Mucosa of rectum (tissue), 2 donors: Measurements from ENCODE around the gene NFAT5.
"Not testable (repeated sequence)": the region's sequence is repeated elsewhere in the genome, so short reads cannot be mapped to it uniquely, and the experiment has no call there.

ENCODE experiments used
- H3K27ac ChIP-seq, 2 donors: one replicate each; pipeline ENCODE4 v1.7.0; 2013; ENCODE audit warnings: inconsistent platforms in 2 of 2, low read depth in 2 of 2, low read length in 2 of 2
- H3K27me3 ChIP-seq, 2 donors: one replicate each; pipeline ENCODE4 v1.7.0; 2013; ENCODE audit warnings: low read length in 2 of 2; ENCODE audit not compliant: control insufficient read depth in 2 of 2, insufficient read depth in 2 of 2
- H3K36me3 ChIP-seq, 2 donors: one replicate each; pipeline ENCODE4 v1.7.0; 2013; ENCODE audit warnings: low read length in 2 of 2; ENCODE audit not compliant: control insufficient read depth in 2 of 2, insufficient read depth in 2 of 2
- H3K4me1 ChIP-seq, 2 donors: one replicate each; pipeline ENCODE4 v1.7.0; 2013; ENCODE audit warnings: low read length in 2 of 2, mild to moderate bottlenecking in 1 of 2; ENCODE audit not compliant: control insufficient read depth in 2 of 2, insufficient read depth in 2 of 2
- H3K4me3 ChIP-seq, 2 donors: one replicate each; pipeline ENCODE4 v1.7.0; 2013; ENCODE audit warnings: low read length in 2 of 2
- H3K9ac ChIP-seq, 2 donors: one replicate each; pipeline ENCODE4 v1.7.0; 2013; ENCODE audit warnings: low read length in 2 of 2, low read depth in 1 of 2, mild to moderate bottlenecking in 1 of 2
- H3K9me3 ChIP-seq, 2 donors: one replicate each; pipeline ENCODE4 v1.7.0; 2013; ENCODE audit warnings: low read length in 2 of 2; ENCODE audit not compliant: control insufficient read depth in 2 of 2
- donor health status: healthy.
- donor health status: Normal muscosa, but diverticular disease.

The NFAT5 gene

GRCh38 chr16:69726313-69727060 lies 160.7 kb downstream of the NFAT5 start, which contains the start of gene NQO1:
Gene NQO1, minus strand, starts transcription at chr16:69726560. Its CDS starts 121 bp downstream, at chr16:69726439.
- H3K4me1 ChIP-seq: peaks cover 12 to 25% of the 10 kb centered on the region in 2 donors
- H3K4me3 ChIP-seq: peak within 1 kb of the TSS; percentile 81 to 83
- H3K9ac ChIP-seq: peak within 1 kb of the TSS; percentile 73 to 74
- H3K27ac ChIP-seq: peak within 1 kb of the TSS; percentile 85 to 88
- no peaks in the 10 kb centered on the region for H3K27me3 ChIP-seq
- H3K36me3 ChIP-seq: no peaks in the 10 kb centered on the region
- no peaks in the 10 kb centered on the region for H3K9me3 ChIP-seq

- H3K4me3 ChIP-seq: no peak overlapping the region
- H3K27me3 ChIP-seq: no peaks in the 10 kb centered on the region
- H3K4me1 ChIP-seq: peaks cover 12 to 25% of the 10 kb centered on the region in 2 donors
- no peak overlapping the region for H3K27ac ChIP-seq
- no peaks in the 10 kb centered on the region for H3K9me3 ChIP-seq
- no peaks in the 10 kb centered on the region for H3K36me3 ChIP-seq
- H3K9ac ChIP-seq: no peak overlapping the region
These were observed 162.1 kb downstream of the NFAT5 start for GRCh38 chr16:69727916-69728270.

GRCh38 chr16:69729030-69729429 lies 163.3 kb downstream of the NFAT5 start:
- not testable (repeated sequence) for H3K27me3 ChIP-seq, H3K36me3 ChIP-seq, H3K4me3 ChIP-seq, H3K9ac ChIP-seq, H3K9me3 ChIP-seq, H3K27ac ChIP-seq
- peaks cover 12 to 25% of the 10 kb centered on the region in 2 donors for H3K4me1 ChIP-seq

DNA sequence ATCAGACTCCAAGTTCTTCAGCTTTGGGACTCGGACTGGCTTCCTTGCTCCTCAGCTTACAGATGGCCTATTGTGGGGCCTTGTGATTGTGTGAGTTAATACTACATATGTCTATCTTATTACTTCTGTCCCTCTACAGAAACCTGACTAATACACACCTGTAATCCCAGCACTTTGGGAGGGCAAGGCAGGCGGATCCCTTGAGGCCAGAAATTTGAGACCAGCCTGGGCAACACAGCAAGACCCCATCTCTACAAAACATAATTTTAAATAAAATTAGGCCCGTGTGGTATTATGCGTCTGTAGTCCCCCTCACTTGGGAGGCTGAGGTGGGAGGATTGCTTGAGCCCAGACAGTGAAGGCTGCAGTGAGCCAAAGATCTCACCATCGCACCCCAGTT lies 165.5 kb downstream of the NFAT5 start:
- H3K9ac ChIP-seq, H3K9me3 ChIP-seq, H3K4me1 ChIP-seq, H3K27me3 ChIP-seq, H3K36me3 ChIP-seq, H3K27ac ChIP-seq, H3K4me3 ChIP-seq: not testable (repeated sequence)

- no peaks in the 10 kb centered on the region for H3K36me3 ChIP-seq
- no peaks in the 10 kb centered on the region for H3K9me3 ChIP-seq
- peaks cover 1 to 4% of the 10 kb centered on the region in 2 donors for H3K4me1 ChIP-seq
- H3K9ac ChIP-seq: no peak overlapping the region
- H3K27ac ChIP-seq: no peak overlapping the region
- no peaks in the 10 kb centered on the region for H3K27me3 ChIP-seq
- no peak overlapping the region for H3K4me3 ChIP-seq
These were observed 166.3 kb downstream of the NFAT5 start for GRCh38 chr16:69732101-69732500.

- no peak overlapping the region for H3K4me3 ChIP-seq
- H3K27me3 ChIP-seq: no peaks in the 10 kb centered on the region
- H3K36me3 ChIP-seq: peaks cover 50 to 51% of the 10 kb centered on the region in 2 donors
- peak overlapping the region in 1 of 2 donors; percentile 58 for H3K27ac ChIP-seq
- H3K9ac ChIP-seq: peak overlapping the region in 1 of 2 donors; percentile 26
- H3K4me1 ChIP-seq: peaks cover 11 to 13% of the 10 kb centered on the region in 2 donors
- no peaks in the 10 kb centered on the region for H3K9me3 ChIP-seq
These were observed 175.8 kb downstream of the NFAT5 start for GRCh38 chr16:69741519-69741918.

DNA sequence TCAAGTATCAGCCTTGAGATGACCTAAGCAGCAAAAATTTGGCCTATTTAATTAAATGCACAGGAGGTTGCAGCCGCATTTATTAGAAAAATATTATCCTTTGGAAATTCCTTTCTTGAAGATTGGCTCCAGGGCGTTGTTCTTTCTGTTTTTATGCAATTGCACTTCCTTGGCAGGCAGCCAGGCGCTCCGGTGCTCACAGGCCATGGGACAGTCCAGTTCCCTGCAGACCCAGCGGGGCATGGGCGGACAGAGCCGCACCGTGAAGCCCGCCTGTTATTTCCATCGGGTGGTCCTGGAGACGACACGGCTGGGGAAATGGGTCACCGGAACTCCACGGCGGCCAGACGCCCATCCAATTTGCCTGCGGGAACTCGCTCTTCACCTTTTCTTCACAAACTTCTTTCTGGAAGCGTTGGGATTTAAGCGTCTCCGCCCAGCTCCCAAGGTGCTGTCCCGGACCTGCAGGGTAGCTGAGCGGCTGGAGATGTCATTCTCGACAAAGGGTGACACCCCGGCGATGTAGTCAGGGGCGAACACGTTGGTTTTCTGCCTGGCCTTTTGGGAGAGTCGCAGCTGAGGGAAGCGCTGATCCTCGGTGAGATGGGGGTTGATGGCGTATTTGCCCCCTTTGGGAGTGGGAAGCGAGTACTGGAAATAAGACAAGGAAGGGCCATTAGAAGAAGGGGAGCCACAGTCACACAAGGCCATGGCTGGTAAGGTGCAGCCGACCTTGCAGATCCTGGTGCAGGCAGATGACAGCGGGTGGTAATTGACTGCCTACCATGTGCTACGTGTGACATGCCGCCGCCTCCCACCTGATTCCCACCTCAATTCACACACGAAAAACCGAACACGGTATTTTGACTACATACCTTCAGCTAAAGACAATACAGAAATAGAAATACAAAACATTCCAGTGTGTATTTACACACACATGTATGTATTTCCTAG lies 176.5 kb downstream of the NFAT5 start:
- H3K4me1 ChIP-seq: peaks cover 11 to 13% of the 10 kb centered on the region in 2 donors
- H3K9ac ChIP-seq: peak overlapping the region in 1 of 2 donors; percentile 8
- no peaks in the 10 kb centered on the region for H3K27me3 ChIP-seq
- no peaks in the 10 kb centered on the region for H3K9me3 ChIP-seq
- peak overlapping the region; percentile 2 to 15 for H3K4me3 ChIP-seq
- H3K36me3 ChIP-seq: peaks cover 51 to 53% of the 10 kb centered on the region in 2 donors
- peak overlapping the region; percentile 37 to 58 for H3K27ac ChIP-seq

DNA sequence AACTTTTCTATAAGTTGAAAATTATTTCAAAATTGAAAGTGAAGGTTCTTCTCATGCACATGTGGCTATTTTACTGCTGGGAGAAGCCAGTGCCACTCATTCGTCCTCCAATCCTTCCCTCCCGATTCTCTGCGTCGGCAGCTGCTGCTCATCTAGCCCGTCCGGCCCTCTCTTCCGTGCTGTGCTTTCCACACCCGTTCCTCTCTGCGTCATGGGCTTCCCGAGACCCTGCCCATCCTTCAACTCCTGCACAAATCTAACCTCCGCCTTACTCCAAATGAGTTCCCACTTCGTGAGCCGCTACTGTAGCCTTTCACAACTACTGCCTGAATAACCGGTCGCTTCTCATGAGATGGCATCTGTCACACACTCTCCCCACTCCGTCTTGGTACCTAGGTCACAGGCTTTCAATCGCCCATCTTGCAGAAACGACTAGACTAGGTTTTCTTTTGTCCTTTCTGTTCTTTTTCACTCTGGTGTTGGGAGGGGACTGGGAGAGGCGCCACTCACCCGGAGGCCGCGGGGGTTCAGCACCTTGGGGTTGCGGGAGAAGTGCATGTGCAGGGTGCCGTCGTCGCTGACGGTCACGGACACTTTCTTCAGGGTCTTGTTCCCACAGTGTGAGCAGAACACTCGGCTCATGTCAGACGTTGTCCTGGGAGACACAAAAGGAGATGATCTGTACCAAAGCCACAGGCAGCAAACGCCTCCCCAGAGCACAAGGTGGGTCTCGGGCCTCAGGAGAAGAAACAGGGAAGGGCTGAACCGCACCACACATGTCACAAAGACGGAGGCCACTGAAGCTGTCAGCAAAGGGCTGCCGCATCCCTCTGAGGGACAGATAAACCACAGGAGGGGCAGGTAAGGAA lies 178.8 kb downstream of the NFAT5 start:
- peaks cover 71 to 74% of the 10 kb centered on the region in 2 donors for H3K36me3 ChIP-seq
- no peaks in the 10 kb centered on the region for H3K27me3 ChIP-seq
- peaks cover 11 to 13% of the 10 kb centered on the region in 2 donors for H3K4me1 ChIP-seq
- H3K9me3 ChIP-seq: no peaks in the 10 kb centered on the region
- H3K27ac ChIP-seq: no peak overlapping the region
- no peak overlapping the region for H3K4me3 ChIP-seq
- no peak overlapping the region for H3K9ac ChIP-seq

DNA sequence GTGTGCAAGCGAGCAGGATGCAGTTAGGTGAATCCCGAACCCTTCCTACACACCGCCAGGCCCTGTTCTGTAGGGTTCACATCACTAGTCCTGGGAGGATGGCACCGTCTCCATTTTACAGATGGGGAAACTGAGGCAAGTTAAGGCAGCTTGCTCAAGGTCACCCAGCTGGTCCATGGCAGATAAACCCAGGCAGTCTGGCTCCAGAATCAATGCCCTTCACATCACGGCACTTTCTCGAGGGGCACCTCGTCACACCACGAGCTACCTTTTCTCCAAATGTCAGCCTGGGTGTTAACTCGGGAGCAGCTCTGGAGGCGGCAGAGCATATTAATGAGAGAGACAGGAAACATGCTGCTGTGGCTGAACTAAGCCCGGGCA lies 179.5 kb downstream of the NFAT5 start:
- no peaks in the 10 kb centered on the region for H3K27me3 ChIP-seq
- H3K9me3 ChIP-seq: no peaks in the 10 kb centered on the region
- peaks cover 67 to 75% of the 10 kb centered on the region in 2 donors for H3K36me3 ChIP-seq
- no peak overlapping the region for H3K9ac ChIP-seq
- H3K4me1 ChIP-seq: peaks cover 11 to 13% of the 10 kb centered on the region in 2 donors
- no peak overlapping the region for H3K27ac ChIP-seq
- no peak overlapping the region for H3K4me3 ChIP-seq
